ENCODE measurements around the gene GDPD5. TPM values are rescaled to one million over a fixed set of nuclear protein-coding genes. Genes with fewer than 3 reads are reported as not detected.

The GDPD5 gene
- total and polyA plus RNA-seq, 9 of the 15 experiments (the other 6 are each of a cell fraction or from before 2014, with no cell fraction given): 0.32 to 27.3 (median 8.0) TPM

- WGBS (ENCODE audit: insufficient coverage, low coverage, missing lambda C conversion rate): 11% methylated on average over 12 of the region's 14 CpGs
- no TSS peak for BruUV-seq (replicated peaks)
- no peak within 1 kb of the TSS for H3K4me2 ChIP-seq (ENCODE audit: insufficient read depth, low read length)
- H4K20me1 ChIP-seq (replicated peaks; ENCODE audit: control insufficient read depth, insufficient read depth, low read length): no peaks in the 10 kb centered on the region
- H3K27ac ChIP-seq (ENCODE audit: extremely low read depth, low read depth, low read length): no peak within 1 kb of the TSS
- CTCF ChIA-PET (ENCODE audit: low intra/inter-chr PET ratio): no interaction called here
- no peaks in the 10 kb centered on the region for H3K79me2 ChIP-seq (ENCODE audit: control insufficient read depth, insufficient read depth, low read length)
- H3K36me3 ChIP-seq (ENCODE audit: control insufficient read depth, insufficient read depth, low read length): no peaks in the 10 kb centered on the region
- H3K4me1 ChIP-seq (replicated peaks in 1 of 2; ENCODE audit: control insufficient read depth in 2 of 2, insufficient read depth in 2 of 2, low read length in 2 of 2): peaks cover 0 to 10% of the 10 kb centered on the region in 2 experiments; a peak in 4 of 5 replicates
- ATAC-seq (peak; percentile 8; the same call in 1 of the 3 replicates), DNase-seq (ENCODE audit: extremely low read depth in 1 of 4, low spot score in 3 of 4) (peak in 2 of 4 experiments; percentile 41 to 43), FAIRE-seq (no peak)
- H2AFZ ChIP-seq (ENCODE audit: low read depth, low read length): no peak within 1 kb of the TSS
- H3K4me3 ChIP-seq: no peak within 1 kb of the TSS
- H3K27me3 ChIP-seq (ENCODE audit: control insufficient read depth in 2 of 2, insufficient read depth in 2 of 2, low read length in 2 of 2): peaks cover 4 to 22% of the 10 kb centered on the region in 2 experiments; a peak in 4 of 5 replicates
- TF ChIP-seq CTCFL (IDR thresholded peaks at IDR 0.05; ENCODE audit: borderline replicate concordance, insufficient read depth, low read depth, low read length, poor library complexity, severe bottlenecking) (no peak), POLR2G (IDR thresholded peaks at IDR 0.05; ENCODE audit: low read depth, low read length) (peak; percentile 37; the same call in 1 of the 2 replicates)
- in situ Hi-C loops (cut with MboI) (loop anchor here (25.0 kb wide), 1 partner anchor 429 kb away; no protein-coding TSS in a partner anchor), intact Hi-C loops (cut with micrococcal nuclease) (no loop called here)
- POLR2A ChIA-PET: interaction anchor here (0.5 to 1.3 kb wide), 3 partner anchors 29 to 34 kb away, joined by 3 to 6 read pairs (median 3); no protein-coding TSS in a partner anchor
- H3K9me3 ChIP-seq (replicated peaks; ENCODE audit: control insufficient read depth, insufficient read depth, low read depth, low read length): no peaks in the 10 kb centered on the region
- H3K9me1 ChIP-seq (ENCODE audit: control insufficient read depth, insufficient read depth, low read length): no peaks in the 10 kb centered on the region
- peak within 1 kb of the TSS in 1 of 2 experiments; percentile 49; a peak in 2 of 4 replicates for H3K9ac ChIP-seq (ENCODE audit: insufficient read depth in 1 of 2, low read depth in 2 of 2, low read length in 2 of 2)
Measured at GRCh38 chr11:75432911-75433321, 92.8 kb downstream of the GDPD5 start, which contains the start of gene KLHL35. Gene KLHL35 (minus strand): TSS chr11:75433203. CDS start chr11:75430629, 2,574 bp downstream.
